GOT3 (cell line): Measurements from ENCODE around the gene DBP.

ENCODE experiments used
- DNase-seq: peaks from one replicate; lab custom pipeline; 2025; ENCODE audit warnings: mixed read lengths; lab: John Stamatoyannopoulos, UW

Gene DBP

GRCh38 chr19:48609571-48610108, 27.5 kb downstream of the DBP start:
- DNase-seq = no peak

- DNase-seq = peak; percentile 31
Measured at GRCh38 chr19:48608798-48609263, 28.3 kb downstream of the DBP start.

- no peak for DNase-seq
Measured at GRCh38 chr19:48607359-48607755, 29.8 kb downstream of the DBP start.

GRCh38 chr19:48606463-48607358, 30.5 kb downstream of the DBP start, which contains the start of gene SPACA4:
SPACA4 (plus strand) TSS chr19:48606742; CDS start chr19:48606979, 237 bp downstream.
- no peak for DNase-seq

- DNase-seq = no peak
Measured at GRCh38 chr19:48603850-48604249, 33.3 kb downstream of the DBP start.

GRCh38 chr19:48603449-48603848, 33.7 kb downstream of the DBP start:
- no peak for DNase-seq

GRCh38 chr19:48603001-48603400, 34.2 kb downstream of the DBP start:
- no peak for DNase-seq

GRCh38 chr19:48600679-48601417, 36.3 kb downstream of the DBP start:
- no peak for DNase-seq

GRCh38 chr19:48598996-48599700, 38.0 kb downstream of the DBP start:
- no peak for DNase-seq

- DNase-seq = no peak
Measured at GRCh38 chr19:48596679-48597465, 40.3 kb downstream of the DBP start.

- no peak for DNase-seq
Measured at GRCh38 chr19:48596237-48596636, 40.9 kb downstream of the DBP start.

- DNase-seq = no peak
Measured at GRCh38 chr19:48595833-48596232, 41.3 kb downstream of the DBP start.

- DNase-seq = no peak
Measured at GRCh38 chr19:48595171-48595570, 42.0 kb downstream of the DBP start.

- DNase-seq = no peak
Measured at GRCh38 chr19:48591021-48591420, 46.2 kb downstream of the DBP start.

- peak; percentile 65 for DNase-seq
Measured at GRCh38 chr19:48588670-48589401, 48.3 kb downstream of the DBP start.

- no peak for DNase-seq
Measured at GRCh38 chr19:48587387-48587786, 49.8 kb downstream of the DBP start.

- DNase-seq = no peak
Measured at GRCh38 chr19:48582168-48582567, 55.0 kb downstream of the DBP start.
